Cerebellar cortex (tissue), 1 donor: ENCODE data around the gene NRROS.

Source experiments
- DNase-seq: peaks from one replicate; pipeline ENCODE4 v3.0.0-alpha.2; 2015; ENCODE audit warnings: low spot score

NRROS gene

GRCh38 chr3:196650740-196651311, 11.3 kb downstream of the NRROS start:
- no peak for DNase-seq

GRCh38 chr3:196651819-196652218, 12.3 kb downstream of the NRROS start:
- no peak for DNase-seq

GRCh38 chr3:196652961-196653795, 13.7 kb downstream of the NRROS start:
- no peak for DNase-seq

GRCh38 chr3:196654006-196654734, 14.7 kb downstream of the NRROS start:
- DNase-seq: no peak

- no peak for DNase-seq
Observed at GRCh38 chr3:196654735-196655090, 15.2 kb downstream of the NRROS start.

- no peak for DNase-seq
Observed at GRCh38 chr3:196655496-196655895, 16.0 kb downstream of the NRROS start.

- DNase-seq: no peak
Observed at GRCh38 chr3:196656213-196656612, 16.7 kb downstream of the NRROS start.

- no peak for DNase-seq
Observed at GRCh38 chr3:196659901-196660351, 20.4 kb downstream of the NRROS start.

- DNase-seq: no peak
Observed at GRCh38 chr3:196660381-196661166, 21.1 kb downstream of the NRROS start.

- peak; percentile 29 for DNase-seq
Observed at GRCh38 chr3:196661400-196661799, 21.9 kb downstream of the NRROS start.

- DNase-seq: no peak
Observed at GRCh38 chr3:196662033-196662432, 22.5 kb downstream of the NRROS start.

- DNase-seq: no peak
Observed at GRCh38 chr3:196662711-196663571, 23.4 kb downstream of the NRROS start.

GRCh38 chr3:196666001-196666867, 26.7 kb downstream of the NRROS start:
- DNase-seq: peak; percentile 96

- DNase-seq: no peak
Observed at GRCh38 chr3:196667056-196667825, 27.7 kb downstream of the NRROS start.

- no peak for DNase-seq
Observed at GRCh38 chr3:196670339-196670738, 30.8 kb downstream of the NRROS start.

- no peak for DNase-seq
Observed at GRCh38 chr3:196673632-196674031, 34.1 kb downstream of the NRROS start.

- DNase-seq: no peak
Observed at GRCh38 chr3:196677353-196677752, 37.9 kb downstream of the NRROS start.

- DNase-seq: no peak
Observed at GRCh38 chr3:196677931-196678330, 38.4 kb downstream of the NRROS start.
